GM08714 (cell line): Measurements from ENCODE around the gene ABTB2.

Source experiments
- H3K4me3 ChIP-seq: fragments of 200-500 bp; sonication (Bioruptor generic); 2 replicates; pipeline ENCODE4 v1.5.1; 2014; ENCODE audit warnings: mild to moderate bottlenecking, low read length, inconsistent platforms
- ZNF274 ChIP-seq: IDR thresholded peaks from 2 replicates; pipeline ENCODE4 v1.6.1; 2012; ENCODE audit warnings: mild to moderate bottlenecking, low read depth, low read length

ABTB2 gene

DNA sequence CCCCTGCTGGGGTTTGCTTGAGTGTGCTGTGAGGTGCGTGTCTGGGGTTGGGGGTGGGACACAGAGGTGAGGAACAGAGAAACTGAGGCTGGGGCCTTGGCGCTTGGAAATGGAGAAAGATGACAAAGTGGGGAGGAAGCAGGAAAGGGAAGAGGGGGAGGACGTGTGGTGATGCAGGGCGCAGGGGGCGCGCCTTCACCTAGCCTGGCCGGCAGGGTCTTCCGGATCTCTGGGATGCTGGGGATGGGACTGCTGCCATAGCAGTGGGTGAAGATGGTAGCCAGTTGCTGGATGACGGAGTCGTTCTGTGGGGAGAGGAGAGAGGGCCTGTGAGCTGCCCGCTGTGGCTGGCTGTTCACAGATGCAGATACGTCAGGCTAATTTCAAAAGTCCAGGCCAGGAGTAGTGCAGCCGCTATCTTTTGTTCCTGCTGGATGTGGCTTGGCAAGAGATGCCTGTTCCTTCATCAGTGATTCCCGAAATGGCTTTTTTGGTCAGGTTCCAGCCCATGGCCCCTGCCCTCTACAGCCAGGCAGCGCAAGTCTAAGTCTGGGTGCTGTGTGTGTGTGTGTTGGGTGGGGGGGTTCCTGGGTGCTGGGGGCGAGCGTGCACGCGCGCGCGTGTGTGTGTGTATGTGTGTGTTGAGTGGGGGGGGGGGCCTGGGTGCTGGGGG lies 197.6 kb downstream of the ABTB2 start:
- no peak for TF ChIP-seq ZNF274
- H3K4me3 ChIP-seq, result no peak overlapping the region

DNA sequence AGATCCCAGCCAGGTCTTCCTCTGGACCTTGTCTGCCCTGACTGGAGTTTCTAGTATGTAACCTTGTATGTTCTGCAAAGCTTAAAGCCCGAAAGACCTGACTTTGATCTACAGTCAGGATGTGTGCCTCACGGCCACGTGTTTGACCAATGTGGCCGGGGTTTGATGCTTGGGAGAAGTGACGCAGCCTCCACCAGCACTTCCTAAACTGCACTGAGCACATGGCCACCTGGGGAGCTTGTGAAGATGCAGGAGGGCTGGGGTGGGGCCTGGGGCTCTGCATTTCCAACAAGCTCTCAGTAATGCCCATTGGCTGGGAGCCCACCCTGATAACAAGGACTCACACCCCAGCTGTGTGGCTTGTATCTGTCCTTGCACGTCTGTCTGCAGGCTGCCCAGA lies 199.1 kb downstream of the ABTB2 start:
- H3K4me3 ChIP-seq, result no peak overlapping the region
- TF ChIP-seq ZNF274, result no peak

GRCh38 chr11:34157163-34157562 lies 200.6 kb downstream of the ABTB2 start:
- H3K4me3 ChIP-seq, result no peak overlapping the region
- no peak for TF ChIP-seq ZNF274

GRCh38 chr11:34155757-34156062 lies 202.1 kb downstream of the ABTB2 start:
- TF ChIP-seq ZNF274, result no peak
- no peak overlapping the region for H3K4me3 ChIP-seq

GRCh38 chr11:34155057-34155756 lies 202.6 kb downstream of the ABTB2 start:
- TF ChIP-seq ZNF274, result no peak

DNA sequence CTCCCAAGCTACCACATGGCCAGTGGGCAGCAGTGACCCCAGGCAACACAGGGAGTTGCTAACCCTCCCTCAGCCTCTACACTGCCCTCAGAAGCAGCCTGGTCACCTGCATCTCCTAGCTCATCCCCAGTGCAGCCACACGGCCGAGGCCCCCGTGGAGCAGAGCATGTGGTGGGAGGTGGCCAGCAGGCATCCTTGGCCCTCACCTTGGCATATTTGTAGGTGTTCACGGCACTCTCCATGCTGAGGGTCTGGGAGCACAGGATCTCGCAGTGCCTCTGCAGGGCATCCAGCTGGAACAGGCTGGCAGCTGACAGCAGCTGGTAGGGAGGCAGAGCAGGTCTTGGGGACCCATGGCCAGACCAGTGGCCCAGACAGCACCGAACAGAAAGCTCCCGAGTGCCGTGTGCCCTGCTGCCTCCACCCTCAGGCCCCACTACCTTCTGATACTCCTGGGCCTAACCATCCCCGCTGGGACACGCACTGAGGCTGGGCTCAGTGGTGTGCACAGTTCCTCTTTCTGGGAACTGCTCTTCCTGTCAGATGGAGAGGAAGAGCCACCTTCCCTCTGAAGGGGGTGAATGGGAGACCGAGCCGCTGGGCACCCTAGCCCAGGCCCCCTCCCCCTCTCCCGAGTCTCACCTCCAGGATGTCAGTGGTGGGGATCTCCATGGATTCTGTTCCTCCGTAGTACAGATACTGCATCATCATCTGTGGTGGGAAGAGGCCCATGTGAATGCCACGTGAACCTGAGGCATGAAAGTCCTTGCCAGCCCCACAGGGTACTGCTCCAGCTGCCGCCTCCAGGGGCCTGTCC lies 203.5 kb downstream of the ABTB2 start:
- no peak for TF ChIP-seq ZNF274
- H3K4me3 ChIP-seq, result no peak overlapping the region

More at GRCh38 chr11:34155057-34155756, 202.6 kb downstream of the ABTB2 start:
- H3K4me3 ChIP-seq, result no peak overlapping the region

GRCh38 chr11:34151916-34152845 lies 205.6 kb downstream of the ABTB2 start:
- no peak for TF ChIP-seq ZNF274
- no peak overlapping the region for H3K4me3 ChIP-seq

DNA sequence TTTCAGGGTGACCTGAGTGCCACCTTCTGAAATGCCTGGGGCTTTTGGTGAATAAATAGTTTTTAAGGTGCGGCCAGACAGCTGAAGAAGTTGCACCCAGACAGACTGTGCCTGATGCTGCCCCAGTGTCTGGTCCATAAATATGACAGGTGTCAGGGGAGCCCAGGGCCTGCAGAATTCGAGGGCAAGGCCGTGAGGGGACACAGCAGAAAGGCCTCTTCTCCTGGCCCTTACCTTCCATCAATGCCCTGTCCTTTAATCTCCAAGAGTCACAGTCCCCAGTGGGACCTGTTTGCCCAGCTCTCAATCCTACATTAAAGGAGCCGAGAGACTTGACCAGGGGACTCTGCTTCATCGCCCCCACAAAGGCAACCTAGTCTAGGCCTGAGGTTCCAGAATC lies 206.6 kb downstream of the ABTB2 start:
- no peak for TF ChIP-seq ZNF274
- no peak overlapping the region for H3K4me3 ChIP-seq

- no peak for TF ChIP-seq ZNF274
- H3K4me3 ChIP-seq, result no peak overlapping the region
Measured at GRCh38 chr11:34150494-34151151, 207.2 kb downstream of the ABTB2 start.

DNA sequence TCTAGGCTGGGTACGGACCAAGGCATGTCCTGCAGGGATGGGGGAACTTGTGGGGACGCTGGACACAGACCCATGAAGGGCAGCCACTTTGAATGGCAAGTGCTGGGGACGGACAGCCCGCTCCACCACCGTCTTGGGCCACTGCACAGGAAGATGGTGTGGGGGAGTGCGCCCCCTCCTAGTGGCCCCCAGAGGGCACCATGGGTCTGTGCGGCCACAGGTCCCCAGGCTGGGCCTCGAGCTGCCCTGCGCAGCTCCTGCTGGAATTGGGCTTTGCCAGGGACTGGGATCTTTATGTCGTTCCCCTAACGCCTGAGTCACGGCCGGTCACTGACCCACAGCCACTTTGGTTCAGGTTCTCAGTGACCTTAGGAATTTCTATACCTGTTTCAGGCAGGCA lies 208.0 kb downstream of the ABTB2 start:
- TF ChIP-seq ZNF274, result no peak
- H3K4me3 ChIP-seq, result no peak overlapping the region

DNA sequence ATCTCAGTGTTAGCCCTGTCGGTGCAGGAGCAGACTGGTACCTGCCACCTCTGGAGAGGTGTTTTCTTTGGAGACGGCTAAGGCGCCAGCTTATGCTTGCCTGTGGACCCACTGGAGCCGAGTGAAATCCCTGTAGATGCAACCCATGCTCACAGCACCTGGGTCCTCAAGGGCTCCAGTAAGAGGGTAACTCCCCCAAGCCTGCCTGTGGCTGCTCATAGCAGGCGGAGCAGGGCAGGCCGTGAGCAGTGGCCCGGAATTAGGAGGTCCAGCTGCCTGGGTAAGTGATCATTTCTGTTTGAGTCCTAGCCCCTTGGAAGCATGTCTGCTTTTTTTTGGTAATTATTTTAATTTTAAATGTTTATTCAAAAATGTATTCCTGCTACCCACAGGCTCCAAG lies 208.5 kb downstream of the ABTB2 start:
- no peak overlapping the region for H3K4me3 ChIP-seq
- no peak for TF ChIP-seq ZNF274

- no peak for TF ChIP-seq ZNF274
- no peak overlapping the region for H3K4me3 ChIP-seq
Measured at GRCh38 chr11:34148504-34149165, 209.2 kb downstream of the ABTB2 start.

- H3K4me3 ChIP-seq, result no peak overlapping the region
- TF ChIP-seq ZNF274, result no peak
Measured at GRCh38 chr11:34147581-34147980, 210.2 kb downstream of the ABTB2 start.
